K562 (cell line): ENCODE measurements around the gene ARL5C. TPM values are rescaled to one million over a fixed set of nuclear protein-coding genes. Genes with fewer than 3 reads are reported as not detected.

ENCODE experiments used
- ASH1L ChIP-seq: fragments of 450-650 bp; IDR thresholded peaks from 2 replicates; pipeline ENCODE4 v1.6.1; 2018; ENCODE audit warnings: borderline replicate concordance, mild to moderate bottlenecking, low read depth; ENCODE audit not compliant: partially characterized antibody
- C11orf30 ChIP-seq: fragments of 450-650 bp; IDR thresholded peaks from 2 replicates; pipeline ENCODE4 v1.6.1; 2016; ENCODE audit warnings: low read depth, mild to moderate bottlenecking
- EWSR1 ChIP-seq: fragments of 450-650 bp; IDR thresholded peaks from 2 replicates; pipeline ENCODE4 v1.6.1; 2018; ENCODE audit warnings: borderline replicate concordance, mild to moderate bottlenecking, low read depth, moderate library complexity; ENCODE audit not compliant: partially characterized antibody
- HES1 ChIP-seq: fragments of 450-650 bp; IDR thresholded peaks from 2 replicates; pipeline ENCODE4 v1.6.1; 2016; ENCODE audit warnings: low read depth, mild to moderate bottlenecking, moderate library complexity
- HLTF ChIP-seq: fragments of 450-650 bp; IDR thresholded peaks from 2 replicates; pipeline ENCODE4 v1.6.1; 2016
- MAFG ChIP-seq: fragments of 450-650 bp; conservative IDR thresholded peaks from 2 replicates; pipeline ENCODE4 v1.6.1; 2016; ENCODE audit warnings: missing genetic modification characterization, missing compliant biosample characterization
- MAFK ChIP-seq: IDR thresholded peaks from 2 replicates; pipeline ENCODE4 v1.6.1; 2011; ENCODE audit warnings: low read length, improper control_type of control experiment
- MCM3 ChIP-seq: fragments of 450-650 bp; IDR thresholded peaks from 2 replicates; pipeline ENCODE4 v1.6.1; 2016
- POLR2A ChIP-seq: fragments of 450-650 bp; conservative IDR thresholded peaks from 2 replicates; pipeline ENCODE4 v1.6.1; 2016
- PREB ChIP-seq: sonication (generic); formaldehyde crosslinking; IDR thresholded peaks from 2 replicates; pipeline ENCODE4 v1.8.1; 2023; ENCODE audit warnings: mild to moderate bottlenecking, missing genetic modification reagents
- SMAD3 ChIP-seq: fragments of 450-650 bp; formaldehyde crosslinking; conservative IDR thresholded peaks from 2 replicates; pipeline ENCODE4 v1.4.0; 2020; ENCODE audit warnings: mild to moderate bottlenecking
- SMARCE1 ChIP-seq: fragments of 450-650 bp; IDR thresholded peaks from 2 replicates; pipeline ENCODE4 v1.7.1; 2016; ENCODE audit warnings: mild to moderate bottlenecking
- SNRNP70 ChIP-seq: fragments of 200-400 bp; formaldehyde crosslinking; optimal IDR thresholded peaks from 2 replicates; pipeline ENCODE3; 2017; ENCODE audit warnings: low read depth, low read length
- SREBF2 ChIP-seq: sonication (generic); formaldehyde crosslinking; IDR thresholded peaks from 2 replicates; pipeline ENCODE4 v1.4.0; 2020; ENCODE audit warnings: mild to moderate bottlenecking, missing genetic modification reagents
- ZNF518B ChIP-seq: fragments of 250-450 bp; sonication (Bioruptor Pico); IDR thresholded peaks from 2 replicates; pipeline ENCODE4 v1.5.0; 2021; ENCODE audit warnings: mild to moderate bottlenecking, moderate library complexity
- ZNF584 ChIP-seq: fragments of 200-800 bp; sonication (Bioruptor generic); IDR thresholded peaks from 2 replicates; pipeline ENCODE4 v1.6.1; 2016; ENCODE audit warnings: low read depth, mild to moderate bottlenecking, missing genetic modification characterization, missing compliant biosample characterization
- ZNF699 ChIP-seq: fragments of 250-450 bp; sonication (Bioruptor Pico); IDR thresholded peaks from 2 replicates; pipeline ENCODE4 v1.8.0; 2021; ENCODE audit warnings: mild to moderate bottlenecking, moderate library complexity; ENCODE audit not compliant: insufficient replicate concordance
- ZNF766 ChIP-seq: fragments of 200-800 bp; sonication (Bioruptor generic); conservative IDR thresholded peaks from 2 replicates; pipeline ENCODE4 v1.6.1; 2016; ENCODE audit warnings: missing genetic modification characterization, missing compliant biosample characterization
- ZSCAN29 ChIP-seq: fragments of 450-650 bp; IDR thresholded peaks from 2 replicates; pipeline ENCODE4 v1.6.1; 2017
- polyA plus RNA-seq, 8 experiments: library from polyadenylated mRNA; depleted of rRNA in 4 of 8; stranded (reverse) in 5 of 8; unstranded in 3 of 8; fragments of >200 nt; fragmentation: Nextera tagmentation in 2 of 8; fragmentation: Illumina TruSeq in 1 of 8; extraction: Ambion mirVana in 2 of 8; extraction: Trizol in 1 of 8; gene quantifications; 2 replicates each; pipeline versions ENCODE4 v1.2.1 to v1.2.3, GENCODE V29; 2011 to 2014; ENCODE audit warnings: inconsistent platforms in 1 of 8, missing spikeins in 1 of 8
- total RNA-seq, 7 experiments: library from RNA; depleted of rRNA in 6 of 7; stranded (reverse); fragments of >200 nt in 6 of 7; fragmentation: Illumina TruSeq in 2 of 7; extraction: Trizol in 2 of 7; gene quantifications; 2 replicates each; pipeline versions ENCODE4 v1.2.1 to v1.2.3, GENCODE V29; 2011 to 2021; ENCODE audit warnings: low replicate concordance in 1 of 7
- TF ChIP-seq, protein P1 (sequence below): fragments of 450-650 bp; IDR thresholded peaks from 2 replicates; pipeline ENCODE4 v1.6.1; 2016; ENCODE audit warnings: missing biosample characterization, missing genetic modification characterization
- TF ChIP-seq, protein P2 (sequence below), 3 experiments: fragments of 200-800 bp in 1 of 3; sonication (Bioruptor generic) in 1 of 3; sonication (generic) in 1 of 3; formaldehyde crosslinking in 1 of 3; IDR thresholded peaks; 2 replicates each; pipeline versions ENCODE4 v1.6.1 to v1.8.0; 2016 to 2022; ENCODE audit warnings: mild to moderate bottlenecking in 2 of 3, missing compliant biosample characterization in 2 of 3, missing genetic modification characterization in 2 of 3, missing genetic modification reagents in 1 of 3
- TF ChIP-seq, protein P3 (sequence below): sonication (generic); formaldehyde crosslinking; IDR thresholded peaks from 2 replicates; pipeline ENCODE4 v1.8.0; 2022; ENCODE audit warnings: mild to moderate bottlenecking, low read depth, missing genetic modification reagents

The ARL5C gene
- total and polyA plus RNA-seq, 9 of the 15 experiments (the other 6 are each of a cell fraction or from before 2014, with no cell fraction given) = not detected

DNA sequence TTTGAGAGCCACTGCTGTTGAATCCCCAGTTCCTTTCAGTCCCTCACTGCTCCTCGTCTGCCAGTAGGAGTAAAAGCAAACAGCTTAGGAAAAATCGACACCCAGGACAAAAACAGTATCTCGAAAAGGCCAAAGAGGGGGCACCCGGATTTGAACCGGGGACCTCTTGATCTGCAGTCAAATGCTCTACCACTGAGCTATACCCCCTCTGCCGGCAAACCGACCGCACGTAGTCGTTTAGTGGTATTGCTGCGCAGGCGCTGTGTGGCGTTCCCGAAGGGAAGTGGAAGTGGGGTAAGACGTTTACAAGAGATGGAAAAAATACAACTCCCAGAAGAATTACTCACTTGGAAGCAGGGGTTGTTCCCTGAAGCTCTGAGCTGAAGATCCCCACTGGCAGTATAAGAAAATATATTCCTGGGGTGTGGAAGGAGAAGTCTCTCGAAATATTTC is 12.3 kb downstream of the ARL5C start (continued):
- no peak for TF ChIP-seq ZNF699
- TF ChIP-seq SNRNP70 = no peak
- TF ChIP-seq ZNF518B (CRISPR knock-in tag) = no peak
- TF ChIP-seq ZNF584 = no peak
- TF ChIP-seq ZNF766 (CRISPR knock-in tag) = 0 out of 2 replicates have a peak, but pooled peaks have one; percentile 22
- TF ChIP-seq MAFG (tag) = no peak
- no peak for TF ChIP-seq ASH1L
- TF ChIP-seq HLTF = no peak
- no peak for TF ChIP-seq POLR2A
- 0 out of 2 replicates have a peak, but pooled peaks have one; percentile 20 for TF ChIP-seq SMAD3 (CRISPR knock-in tag)
- 0 out of 2 replicates have a peak, but pooled peaks have one; percentile 24 for TF ChIP-seq PREB (CRISPR knock-in tag)
- no peak for TF ChIP-seq MCM3
- TF ChIP-seq ZSCAN29 = no peak
- no peak for TF ChIP-seq SREBF2 (CRISPR knock-in tag)
- TF ChIP-seq, protein P1, sequence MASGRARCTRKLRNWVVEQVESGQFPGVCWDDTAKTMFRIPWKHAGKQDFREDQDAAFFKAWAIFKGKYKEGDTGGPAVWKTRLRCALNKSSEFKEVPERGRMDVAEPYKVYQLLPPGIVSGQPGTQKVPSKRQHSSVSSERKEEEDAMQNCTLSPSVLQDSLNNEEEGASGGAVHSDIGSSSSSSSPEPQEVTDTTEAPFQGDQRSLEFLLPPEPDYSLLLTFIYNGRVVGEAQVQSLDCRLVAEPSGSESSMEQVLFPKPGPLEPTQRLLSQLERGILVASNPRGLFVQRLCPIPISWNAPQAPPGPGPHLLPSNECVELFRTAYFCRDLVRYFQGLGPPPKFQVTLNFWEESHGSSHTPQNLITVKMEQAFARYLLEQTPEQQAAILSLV (tag) = no peak
- no peak for TF ChIP-seq EWSR1
- TF ChIP-seq C11orf30 = no peak
- TF ChIP-seq HES1 = no peak
- no peak for TF ChIP-seq MAFK
- TF ChIP-seq, protein P2, sequence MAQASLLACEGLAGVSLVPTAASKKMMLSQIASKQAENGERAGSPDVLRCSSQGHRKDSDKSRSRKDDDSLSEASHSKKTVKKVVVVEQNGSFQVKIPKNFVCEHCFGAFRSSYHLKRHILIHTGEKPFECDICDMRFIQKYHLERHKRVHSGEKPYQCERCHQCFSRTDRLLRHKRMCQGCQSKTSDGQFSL (CRISPR knock-in tag; IDR thresholded peaks at IDR 0.05) = no peak
- TF ChIP-seq, protein P2 (tag; IDR thresholded peaks at IDR 0.05) = no peak
- no peak for TF ChIP-seq SMARCE1
- TF ChIP-seq, protein P3, sequence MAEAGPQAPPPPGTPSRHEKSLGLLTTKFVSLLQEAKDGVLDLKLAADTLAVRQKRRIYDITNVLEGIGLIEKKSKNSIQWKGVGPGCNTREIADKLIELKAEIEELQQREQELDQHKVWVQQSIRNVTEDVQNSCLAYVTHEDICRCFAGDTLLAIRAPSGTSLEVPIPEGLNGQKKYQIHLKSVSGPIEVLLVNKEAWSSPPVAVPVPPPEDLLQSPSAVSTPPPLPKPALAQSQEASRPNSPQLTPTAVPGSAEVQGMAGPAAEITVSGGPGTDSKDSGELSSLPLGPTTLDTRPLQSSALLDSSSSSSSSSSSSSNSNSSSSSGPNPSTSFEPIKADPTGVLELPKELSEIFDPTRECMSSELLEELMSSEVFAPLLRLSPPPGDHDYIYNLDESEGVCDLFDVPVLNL (CRISPR knock-in tag) = no peak
